NCI-H1105 treated with DMSO at 0.1 percent for 48 hours (cell line): Measurements from ENCODE around the gene SRC.
"Not testable (repeated sequence)": the region's sequence is repeated elsewhere in the genome, so short reads cannot be mapped to it uniquely, and the experiment has no call there.

Experiments
- DNase-seq: peaks from one replicate; lab custom pipeline; 2025; lab: John Stamatoyannopoulos, UW

SRC gene

DNA sequence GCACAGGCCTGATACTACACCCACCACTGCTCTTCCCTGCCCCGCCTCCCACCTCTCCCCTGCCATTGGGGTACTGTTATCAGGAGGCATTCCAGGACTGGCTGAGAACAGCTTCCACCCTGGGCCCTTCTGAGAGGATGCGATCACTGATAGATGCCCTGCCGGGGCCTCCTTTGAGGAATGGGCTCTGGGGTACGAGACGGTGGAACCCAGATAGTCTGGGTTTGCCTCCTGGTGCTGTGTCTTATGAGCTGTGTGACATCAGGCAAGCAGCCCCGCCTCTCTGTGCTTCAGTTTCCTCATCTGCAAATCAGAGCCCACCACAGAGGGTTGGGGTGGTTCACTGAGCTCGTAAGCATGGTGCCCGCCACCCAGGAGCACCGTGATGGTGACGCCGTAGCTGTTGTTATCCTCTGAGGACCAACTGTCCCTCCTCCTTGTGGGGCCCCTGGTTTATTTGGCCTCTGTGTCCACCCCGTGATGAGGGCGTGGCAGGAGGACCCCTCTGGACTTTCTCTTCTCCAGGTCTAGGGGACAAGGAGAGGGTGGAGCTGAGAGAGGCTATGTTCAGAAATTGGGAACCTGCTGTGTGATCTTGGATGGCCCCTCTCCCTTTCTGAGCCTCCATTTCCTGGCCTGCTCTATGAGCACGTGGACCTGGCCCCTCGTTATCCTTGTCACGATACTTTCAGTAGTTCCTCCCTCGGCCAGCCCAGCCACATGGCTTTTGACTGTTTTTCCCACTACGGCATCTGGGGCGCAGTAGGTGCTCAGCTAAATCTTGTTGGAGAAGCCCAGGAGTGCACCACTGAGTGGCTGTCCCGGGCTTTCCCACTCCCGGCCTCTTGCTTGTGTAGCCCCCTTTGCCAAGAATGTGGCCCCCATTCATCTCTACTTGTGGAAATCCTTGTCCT is 18.3 kb downstream of the SRC start:
- DNase-seq = no peak

DNA sequence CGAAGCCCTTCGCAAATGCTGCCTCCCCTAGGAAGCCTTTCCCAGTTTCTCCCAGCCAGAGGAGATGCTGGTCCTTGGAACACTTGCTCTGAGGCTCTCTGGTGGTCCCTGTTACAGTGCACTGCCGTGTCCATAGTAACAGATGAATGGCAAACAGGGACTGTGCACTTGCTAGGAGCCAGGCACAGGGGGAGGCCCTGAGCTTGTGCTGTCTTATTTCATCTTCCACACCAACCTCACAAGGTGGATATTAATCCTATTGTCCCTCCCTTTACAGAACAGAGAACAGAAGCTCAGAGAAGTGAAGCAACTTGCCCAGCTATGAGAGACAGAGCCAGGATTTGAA is 19.0 kb downstream of the SRC start:
- no peak for DNase-seq

DNA sequence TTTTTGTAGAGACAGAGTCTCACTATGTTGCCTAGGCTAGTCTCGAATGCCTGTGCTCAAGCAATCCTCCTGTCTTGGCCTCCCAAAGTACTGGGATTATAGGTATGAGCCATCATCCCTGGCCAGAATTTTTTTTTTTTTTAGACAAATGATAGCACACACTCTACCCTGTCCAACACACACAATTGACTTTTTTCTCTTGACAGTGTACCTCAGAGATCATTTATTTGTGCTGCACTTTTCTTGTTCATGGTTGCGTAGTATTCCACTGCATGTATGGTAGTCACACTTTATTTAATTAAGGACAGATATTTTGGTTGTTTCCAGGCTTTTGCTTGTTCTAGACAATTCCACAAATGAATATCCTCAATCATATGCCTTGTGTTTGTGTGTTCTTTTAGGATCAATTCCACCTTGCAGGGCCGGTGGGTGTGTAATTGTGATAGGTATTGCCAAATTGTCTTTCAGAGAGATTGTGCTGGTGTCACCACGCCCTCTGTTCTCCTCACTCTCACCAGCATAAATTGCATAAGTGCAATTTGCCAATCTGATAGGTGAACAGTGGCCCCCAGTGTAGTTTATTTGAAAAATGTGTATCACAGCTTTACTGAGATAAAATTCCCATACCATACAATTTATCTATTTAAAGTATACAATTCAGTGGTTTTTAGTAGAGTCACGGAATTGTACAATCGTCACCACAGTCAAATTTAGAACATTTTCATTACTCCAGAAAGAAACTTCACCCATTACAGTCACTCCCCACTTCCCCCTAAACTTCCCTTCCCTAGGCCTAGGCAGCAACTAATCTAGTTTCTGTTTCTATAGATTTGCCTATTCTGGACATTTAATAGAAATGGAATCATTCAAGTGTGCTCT is 20.1 kb downstream of the SRC start:
- DNase-seq = no peak

DNA sequence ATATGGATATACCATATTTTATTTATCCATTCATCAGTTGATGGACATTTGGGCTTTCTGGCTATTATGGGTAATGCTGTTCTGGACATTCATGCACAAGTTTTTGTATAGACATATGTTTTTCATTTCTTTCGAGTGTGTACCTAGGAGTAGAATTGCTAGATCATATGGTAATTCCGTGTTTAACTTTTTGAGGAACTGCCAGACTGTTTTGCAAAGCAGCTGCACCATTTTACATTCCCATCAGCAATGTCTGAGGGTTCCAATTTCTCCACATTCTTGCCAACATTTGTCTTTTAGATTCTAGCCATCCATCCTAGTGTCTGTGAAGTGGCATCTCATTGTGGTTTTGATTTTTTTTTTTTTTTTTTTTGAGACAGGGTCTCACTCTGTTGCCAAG is 20.8 kb downstream of the SRC start:
- no peak for DNase-seq

DNA sequence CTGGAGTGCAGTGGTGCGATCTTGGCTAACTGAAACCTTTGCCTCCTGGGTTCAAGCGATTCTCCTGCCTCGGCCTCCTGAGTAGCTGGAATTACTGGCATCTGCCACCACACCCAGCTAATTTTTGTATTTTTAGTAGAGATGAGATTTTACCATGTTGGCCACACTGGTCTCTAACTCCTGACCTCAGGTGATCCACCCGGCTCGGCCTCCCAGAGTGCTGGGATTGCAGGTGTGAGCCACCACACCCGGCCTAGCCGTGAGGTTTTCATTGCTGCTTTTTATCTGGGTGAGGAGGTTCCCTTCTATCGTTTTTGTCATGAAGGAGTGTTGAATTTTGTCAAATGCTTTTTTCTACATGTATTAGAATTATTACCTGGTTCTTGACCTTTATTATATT is 23.9 kb downstream of the SRC start:
- DNase-seq = no peak

DNA sequence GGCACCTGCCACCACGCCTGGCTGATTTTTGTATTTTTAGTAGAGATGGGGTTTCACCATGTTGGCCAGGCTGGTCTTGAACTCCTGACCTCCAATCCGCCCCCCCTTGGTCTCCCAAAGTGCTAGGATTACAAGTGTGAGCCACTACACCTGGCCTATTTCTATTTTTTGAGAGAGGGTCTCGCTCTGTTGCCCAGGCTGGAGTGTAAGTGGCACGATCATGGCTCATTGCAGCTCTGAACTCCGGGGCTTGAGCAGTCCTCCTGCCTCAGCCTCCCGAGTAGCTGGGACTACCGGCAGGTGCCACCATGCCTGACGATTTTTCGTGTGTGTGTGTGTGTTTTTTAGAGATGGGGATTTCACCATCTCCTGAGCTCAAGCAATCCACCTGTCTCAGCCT is 25.9 kb downstream of the SRC start:
- DNase-seq = not testable (repeated sequence)

DNA sequence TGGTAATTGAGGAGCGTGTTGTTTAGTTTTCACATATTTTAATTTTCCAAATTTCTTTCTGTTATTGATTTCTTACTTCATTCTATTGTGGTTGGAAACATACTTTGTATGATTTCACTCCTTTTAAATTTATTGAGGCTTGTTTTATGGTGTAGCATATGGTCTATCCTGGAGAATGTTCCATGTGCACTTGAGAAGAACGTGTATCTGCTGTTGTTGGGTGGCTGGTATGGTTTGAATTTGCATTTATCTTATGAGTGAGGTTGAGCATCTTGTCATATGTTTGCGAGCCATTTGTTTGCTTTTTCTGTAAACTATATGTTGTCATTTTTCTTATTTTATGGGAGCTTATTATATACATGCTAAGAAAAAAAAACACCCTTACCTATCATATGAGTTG is 26.5 kb downstream of the SRC start:
- DNase-seq = no peak

DNA sequence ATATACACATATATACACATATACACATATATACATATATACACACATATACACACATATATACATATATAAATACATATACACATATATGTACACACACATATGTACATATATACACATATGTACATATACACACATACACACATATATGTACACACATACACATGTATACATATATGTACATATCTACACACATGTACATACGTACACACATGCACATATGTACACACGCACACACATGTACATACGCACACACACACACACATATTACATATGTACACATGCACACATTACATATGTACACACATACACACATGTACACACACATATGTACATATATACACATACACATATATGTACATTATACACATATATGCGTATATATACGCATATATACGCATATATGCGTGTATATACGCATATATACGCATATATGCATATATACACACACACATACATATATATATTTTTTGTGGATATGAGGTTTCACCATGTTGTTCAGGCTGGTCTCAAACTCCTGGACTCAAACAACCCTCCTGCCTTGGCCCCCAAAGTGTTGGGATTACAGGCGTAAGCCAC is 27.2 kb downstream of the SRC start:
- DNase-seq = no peak

DNA sequence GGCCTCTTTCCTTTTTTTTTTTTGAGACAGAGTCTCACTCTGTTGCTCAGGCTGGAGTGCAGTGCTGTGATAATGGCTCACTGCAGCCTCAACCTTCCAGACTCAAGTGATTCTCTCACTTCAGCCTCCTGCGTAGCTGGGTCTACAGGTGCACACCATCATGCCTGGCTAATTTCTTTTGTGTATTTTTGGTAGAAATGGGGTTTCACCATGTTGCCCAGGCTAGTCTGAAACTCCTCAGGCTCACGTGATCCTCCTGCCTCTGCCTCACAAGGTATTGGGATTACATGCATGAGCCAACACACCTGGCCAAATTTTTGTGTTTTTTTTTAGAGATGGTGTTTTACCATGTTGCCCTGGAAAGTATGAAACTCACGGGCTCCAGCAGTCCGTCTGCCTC is 29.3 kb downstream of the SRC start:
- no peak for DNase-seq

DNA sequence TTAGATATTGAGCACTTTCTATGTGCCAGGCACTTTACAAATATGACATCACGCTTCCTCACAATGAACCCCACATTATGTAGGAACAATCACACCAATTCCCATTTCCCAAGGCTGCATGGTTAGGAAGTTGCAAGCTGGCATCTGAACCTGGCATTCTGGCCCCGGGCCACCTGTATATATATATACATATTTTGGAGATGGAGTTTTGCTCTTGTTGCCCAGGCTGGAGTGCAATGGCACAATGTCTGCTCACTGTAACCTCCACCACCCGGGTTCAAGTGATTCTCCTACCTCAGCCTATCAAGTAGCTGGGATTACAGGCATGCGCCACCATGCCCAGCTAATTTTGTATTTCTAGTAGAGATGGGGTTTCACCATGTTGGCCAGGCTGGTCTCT is 30.4 kb downstream of the SRC start:
- no peak for DNase-seq

DNA sequence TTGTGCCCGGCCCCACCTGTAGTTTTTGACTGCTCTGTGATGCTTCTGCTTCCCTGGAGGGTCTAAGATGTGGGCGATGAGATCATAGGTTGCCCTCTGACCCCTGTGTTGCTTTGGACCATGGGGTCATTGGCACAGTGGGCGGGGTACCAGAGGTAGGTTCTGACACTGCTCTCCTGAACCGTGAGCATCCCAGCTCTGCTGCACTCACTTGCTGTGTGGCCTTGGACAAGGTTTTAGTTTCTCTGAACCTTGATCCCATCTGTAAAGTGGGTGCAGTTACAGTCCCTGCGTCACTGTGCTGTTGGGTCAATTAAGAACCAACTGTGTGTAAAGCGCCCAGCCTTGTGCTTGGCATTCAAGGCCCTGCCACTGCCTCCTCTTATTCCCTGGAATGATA is 30.9 kb downstream of the SRC start:
- no peak for DNase-seq

DNA sequence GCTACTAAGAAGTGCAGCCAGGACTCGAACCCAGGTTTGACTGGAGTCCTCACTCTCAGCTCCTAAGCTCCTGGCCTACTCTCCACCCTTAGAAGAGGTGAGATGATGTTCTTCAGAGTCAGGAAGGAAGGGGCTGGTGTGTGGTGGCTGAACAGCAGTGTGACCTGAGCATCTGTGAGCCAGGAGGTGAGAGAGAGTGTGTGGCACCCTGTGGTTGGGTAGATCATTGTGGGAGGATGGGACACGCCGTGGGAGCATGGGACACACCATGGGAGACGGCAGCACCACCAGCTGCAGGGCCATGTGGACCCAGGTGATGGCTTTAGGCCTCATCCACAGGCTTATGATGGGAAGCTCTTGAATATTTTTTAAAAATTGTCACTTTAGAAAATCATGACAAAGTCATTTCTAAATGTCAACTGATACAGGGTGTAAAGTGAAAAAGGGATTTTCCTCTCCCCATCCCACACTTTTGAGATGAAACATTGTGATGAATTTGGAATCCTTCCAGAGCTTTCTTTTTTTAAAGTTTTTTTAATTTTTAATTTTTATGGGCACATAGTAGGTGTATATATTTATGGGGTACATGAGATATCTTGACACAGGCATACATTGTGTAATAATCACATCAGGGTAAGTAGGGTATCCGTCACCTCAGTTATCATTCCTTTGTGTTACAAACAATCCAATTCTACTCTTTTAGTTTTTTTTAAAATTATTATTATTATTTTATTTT is 31.6 kb downstream of the SRC start:
- no peak for DNase-seq

DNA sequence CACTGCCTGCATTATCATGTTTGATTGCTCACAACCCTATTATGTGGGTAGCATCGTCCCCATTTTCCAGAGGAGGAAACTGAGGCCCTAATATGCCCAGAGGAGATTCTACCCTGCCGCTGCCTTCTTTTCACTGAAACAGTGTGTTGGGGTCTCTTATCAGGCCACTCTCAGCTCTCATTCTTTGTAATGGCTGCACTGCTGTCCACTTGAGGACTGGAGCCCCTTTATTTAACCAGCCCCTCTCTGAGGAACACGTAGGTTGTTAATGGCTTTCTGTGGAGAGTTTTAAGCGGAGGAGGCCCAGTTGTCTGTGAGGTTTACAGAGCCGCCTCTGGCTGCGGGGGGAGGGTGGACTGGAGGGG is 32.5 kb downstream of the SRC start:
- DNase-seq = no peak

DNA sequence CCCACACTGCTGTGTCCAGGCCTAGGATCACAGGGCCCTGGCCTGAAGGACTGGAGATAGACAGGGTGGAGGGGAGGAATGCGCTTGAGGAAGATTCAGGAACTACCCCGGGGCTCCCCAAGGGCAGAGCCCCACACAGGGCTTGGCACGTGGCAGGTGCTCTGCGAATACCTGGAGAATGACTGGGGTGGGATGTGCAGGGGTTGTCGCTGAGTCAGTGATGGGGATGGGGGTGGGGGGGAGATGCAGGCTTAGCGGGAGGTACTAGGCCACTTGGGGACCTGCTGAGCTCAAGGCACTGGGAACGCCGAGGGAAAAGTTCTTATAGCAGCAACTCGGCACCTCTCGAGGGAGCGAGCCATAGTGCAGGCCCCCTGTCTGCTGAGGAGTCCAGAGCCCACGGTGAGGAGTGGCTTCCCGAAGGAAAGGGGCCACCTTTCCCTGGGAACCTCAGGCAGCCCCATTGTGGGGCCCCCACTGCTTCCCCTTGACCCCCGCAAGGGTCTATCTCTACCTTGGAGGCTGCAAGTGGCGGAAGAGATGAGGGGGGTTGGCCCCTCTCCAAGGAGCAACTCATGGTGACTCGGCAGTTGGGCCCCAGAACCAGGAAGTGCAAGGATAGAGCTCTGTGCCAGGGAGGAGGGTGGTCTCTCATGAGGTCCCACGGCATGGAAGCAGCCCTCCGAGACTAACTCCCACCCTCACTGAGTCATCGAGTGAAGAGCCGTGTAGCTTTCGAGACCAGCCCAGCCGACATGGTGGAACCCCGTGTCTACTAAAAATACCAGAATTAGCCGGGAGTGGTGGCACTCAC is 33.1 kb downstream of the SRC start:
- no peak for DNase-seq

DNA sequence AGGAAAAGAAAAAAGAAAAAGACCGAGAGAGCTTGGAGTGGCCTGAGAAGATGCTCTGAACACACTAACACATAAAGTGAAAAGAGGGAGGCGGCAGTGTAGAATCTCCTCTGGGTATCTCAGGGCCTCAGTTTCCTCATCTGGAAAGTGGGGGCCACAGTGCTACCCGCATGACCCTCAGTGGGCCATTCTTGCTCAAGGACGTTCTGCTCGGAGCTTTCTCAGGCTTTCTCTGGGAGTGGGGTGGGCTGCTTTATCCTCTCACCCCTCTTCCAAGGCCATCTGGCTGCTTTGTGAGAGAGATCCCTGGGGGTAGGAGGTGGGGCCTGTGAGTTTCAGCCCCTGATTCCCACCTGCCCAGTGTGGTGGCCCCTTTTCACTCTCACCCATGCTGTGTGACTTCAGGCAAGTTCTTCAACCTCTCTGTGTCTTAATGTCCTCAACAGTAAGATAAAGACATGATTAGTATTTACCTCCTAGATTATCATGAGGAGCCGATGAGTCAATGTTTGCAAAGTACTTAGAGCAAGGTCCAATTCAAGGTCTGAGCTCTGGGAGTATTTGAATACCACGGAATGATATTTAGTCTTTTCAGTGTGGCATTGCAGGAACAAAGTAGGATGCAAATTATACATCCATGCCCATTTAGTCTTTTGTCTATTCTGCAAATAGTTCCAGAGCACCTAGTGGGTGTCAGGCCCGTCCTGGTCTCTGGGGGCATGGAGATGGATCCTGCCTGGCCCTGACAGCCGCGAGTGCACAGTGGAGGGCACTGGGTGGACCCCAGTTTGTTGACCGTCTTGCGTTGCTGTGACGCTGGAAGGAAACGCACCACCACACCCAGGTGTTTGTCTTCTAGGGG is 34.3 kb downstream of the SRC start:
- DNase-seq = no peak

DNA sequence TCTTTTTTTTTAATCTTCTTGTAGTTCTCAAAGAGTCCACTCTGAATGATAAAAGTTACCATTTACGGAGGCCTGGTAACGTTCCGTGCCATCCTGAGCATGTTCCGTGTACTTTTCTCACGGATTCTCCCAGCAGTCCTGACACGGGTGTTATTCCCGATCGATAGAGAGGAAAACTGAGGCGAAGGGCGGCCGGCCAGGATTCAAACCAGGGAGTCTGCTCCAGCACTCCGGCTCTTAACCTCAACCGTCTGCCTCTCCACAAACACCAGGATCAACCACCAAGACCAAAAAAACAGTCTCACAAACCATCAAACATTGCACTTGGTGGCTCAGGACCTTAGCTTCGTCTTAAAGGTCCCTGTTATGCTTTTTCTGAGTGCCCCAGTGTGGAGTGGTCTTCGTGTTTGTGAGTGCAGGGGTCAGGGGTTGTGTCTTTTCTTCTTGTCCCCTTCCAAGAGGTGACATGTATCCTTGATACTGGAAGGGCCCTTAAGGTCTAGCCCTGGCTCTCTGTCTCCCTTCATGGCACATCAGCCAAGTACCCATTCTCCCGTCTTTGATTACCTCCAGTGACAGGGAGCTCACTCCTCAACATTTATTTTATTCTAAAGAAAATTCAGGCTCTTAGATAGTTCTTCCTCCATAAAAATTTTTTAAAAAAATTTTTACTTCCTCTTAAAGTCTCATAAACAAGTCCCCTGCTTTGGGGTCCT is 35.1 kb downstream of the SRC start:
- DNase-seq = no peak

DNA sequence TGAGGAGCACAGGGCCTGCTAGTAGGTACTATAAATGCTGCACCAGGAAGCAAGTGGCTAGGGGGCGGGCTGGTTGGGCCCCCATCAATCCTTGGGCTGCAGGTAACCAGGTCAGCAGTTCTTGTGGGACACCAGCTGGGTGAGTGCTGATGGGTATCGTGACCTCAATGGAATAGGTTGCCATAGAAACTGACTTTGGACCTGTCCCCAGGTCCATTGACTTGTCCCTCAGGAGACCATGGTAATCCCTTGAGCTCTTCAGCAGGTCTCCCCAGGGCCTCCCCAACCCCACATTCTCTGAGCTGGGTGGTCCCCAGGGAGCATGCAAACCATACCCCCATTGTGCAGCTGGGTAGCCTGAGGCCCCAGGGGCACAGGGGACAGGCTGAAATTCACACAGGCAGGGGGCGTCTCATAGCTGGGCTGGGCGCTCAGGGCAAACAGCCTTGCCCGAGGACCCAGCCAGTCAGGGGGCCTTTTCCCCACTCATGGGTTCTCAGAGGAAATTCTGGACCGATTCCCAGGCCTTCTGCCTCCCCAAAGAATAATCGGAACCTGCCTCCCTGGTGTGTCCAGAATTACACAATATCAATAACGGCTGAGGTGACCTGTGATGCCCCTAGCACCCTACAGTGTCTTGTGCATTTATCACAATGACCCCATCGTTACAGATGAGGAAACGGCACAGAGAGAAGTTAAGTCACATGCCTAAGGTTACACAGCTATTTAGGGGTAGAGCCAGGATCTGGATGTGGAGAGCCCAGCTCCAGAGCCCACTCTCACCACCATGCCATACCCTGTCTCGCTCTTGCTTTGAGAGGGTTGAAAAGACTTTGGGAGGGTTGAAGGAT is 35.9 kb downstream of the SRC start:
- DNase-seq = no peak

DNA sequence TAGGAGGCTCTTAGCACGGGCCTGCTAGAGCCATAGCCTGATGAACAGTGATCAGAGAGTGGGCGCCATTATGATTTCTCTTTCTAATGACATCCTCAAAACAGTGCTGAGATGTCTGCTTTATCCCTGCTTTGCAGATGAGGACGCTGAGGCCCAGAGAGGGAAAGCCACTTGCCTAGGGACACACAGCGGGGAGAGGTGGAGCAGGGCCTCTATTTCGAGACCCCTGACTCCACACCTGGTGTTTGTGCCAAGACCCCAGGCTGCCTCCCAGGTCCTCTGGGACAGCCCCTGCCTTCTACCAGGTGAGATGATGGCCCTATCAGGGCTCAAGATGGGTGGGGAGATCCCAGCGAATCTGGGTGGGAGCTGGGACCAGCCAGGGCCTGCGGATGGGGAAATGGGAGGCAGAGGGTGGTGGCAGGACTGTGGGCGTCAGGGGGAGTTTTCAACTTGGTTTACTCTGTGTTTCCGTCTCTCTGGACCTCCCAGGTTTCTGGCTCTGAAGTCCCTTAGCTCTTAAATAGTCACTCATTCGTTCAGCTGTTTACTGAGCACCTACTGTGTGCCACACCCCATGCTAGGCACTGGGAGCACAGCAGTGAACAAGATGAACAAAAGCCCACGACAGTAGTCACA is 36.7 kb downstream of the SRC start:
- DNase-seq = no peak
